ENCODE data around the gene PLEKHM3.

The PLEKHM3 gene

DNA sequence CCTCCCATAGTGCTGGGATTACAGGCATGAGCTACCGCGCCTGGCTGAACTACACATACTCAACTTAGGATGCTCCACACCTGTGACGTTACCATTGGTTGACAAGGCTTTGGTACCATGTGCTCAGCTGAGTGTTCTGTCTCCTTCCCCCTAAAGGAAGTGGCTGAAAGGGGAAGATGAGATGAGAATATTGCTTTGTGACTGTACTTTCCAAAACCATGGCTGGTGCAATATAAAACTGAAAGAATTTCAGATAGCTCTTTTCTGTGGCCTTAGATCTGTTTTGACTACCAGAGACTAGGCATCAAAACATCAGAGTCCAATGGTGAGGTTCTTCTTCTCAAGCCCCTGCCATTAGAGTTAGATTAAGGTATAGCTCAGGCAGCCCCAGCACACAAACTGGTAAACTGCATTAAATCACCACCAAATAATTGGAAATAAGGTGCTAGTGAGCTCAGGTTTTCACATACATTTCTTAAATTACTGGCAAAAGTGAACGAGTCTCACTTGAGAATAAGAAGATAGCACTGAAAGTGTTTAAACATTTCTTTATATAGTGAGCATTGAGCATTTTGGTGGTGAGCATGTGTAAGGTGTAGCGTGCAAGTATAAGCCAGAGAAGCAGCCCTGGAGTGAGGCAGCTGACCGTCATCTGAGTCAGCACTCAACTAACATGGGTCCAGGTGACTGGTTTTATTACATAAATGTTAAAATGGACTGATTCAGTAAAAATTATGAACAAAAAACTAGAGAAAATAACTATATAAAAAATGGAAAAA, 142.1 kb downstream of the PLEKHM3 start:
- DNase-seq: peak in 2 of 4 experiments; percentile 23 to 34

DNA sequence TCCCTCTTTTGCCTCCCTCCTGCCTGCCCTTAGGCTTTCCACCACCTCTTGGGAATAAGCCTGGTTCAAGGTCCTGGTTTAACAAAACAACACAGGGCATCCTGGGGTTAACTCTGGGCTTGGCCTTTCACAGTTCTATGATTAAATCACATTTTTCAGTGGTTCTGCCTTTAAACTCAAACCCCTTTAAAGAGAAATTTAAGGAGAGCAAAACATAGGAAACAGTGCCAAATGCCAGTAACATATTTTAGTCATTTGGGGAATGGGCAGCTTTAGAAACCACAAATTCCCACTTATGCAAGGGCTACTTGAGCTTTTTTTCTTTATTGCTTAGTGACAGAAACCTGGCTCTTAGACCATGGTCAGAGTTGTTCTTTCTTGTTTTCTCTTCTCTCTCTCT, 143.4 kb downstream of the PLEKHM3 start:
- no peak for DNase-seq

DNA sequence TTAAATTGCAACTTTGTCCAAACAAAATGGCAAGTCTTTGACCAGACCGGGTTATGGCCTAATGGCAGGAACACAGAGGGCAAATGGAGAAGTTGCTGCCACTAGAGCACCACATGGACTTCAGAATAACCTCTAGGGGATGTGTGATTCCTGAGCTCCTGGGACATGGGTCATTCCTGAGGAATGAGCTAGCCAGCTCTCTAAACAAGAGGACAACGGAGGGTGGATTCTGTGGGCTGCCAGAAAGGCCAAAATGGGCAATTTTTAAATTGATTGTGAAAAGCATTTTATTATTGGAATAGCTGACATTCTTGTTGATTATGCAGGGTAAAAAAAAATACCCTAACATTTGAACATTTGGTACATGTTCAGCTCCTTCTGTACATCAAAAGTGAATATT, 145.8 kb downstream of the PLEKHM3 start:
- DNase-seq: peak in 2 of 4 experiments; percentile 5 to 7

DNA sequence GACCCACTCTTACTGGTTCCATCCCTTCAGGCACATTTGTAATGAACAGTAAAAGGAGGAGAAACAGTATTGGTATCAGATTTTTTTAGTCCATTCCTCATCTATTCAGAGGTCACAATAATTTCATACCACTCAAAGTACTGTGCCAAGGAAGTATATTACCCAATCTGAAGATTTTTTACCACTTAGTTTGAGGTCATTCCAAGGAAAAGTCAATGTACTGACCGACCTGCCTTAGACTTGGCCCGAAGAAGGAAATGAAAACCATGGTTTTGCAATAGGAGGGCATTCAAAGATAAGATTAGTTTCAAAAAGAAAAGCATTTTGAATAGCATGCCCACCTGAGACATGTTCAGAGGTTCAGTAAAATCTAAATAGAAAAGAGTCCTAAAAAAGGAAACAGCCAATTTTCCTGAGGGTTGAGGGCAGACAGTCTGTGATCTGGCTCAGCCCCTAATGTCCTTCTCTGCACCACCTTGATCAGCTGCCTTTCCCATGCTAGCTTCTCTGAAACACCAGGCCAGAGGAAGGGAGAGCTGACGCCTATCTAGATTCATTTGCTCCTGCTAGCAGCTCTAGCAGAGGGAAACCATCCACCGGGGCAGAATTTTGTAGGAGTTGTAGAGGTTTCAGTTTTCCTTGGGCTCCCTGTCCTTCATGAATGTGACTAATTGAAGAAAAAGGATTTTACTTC, 148.3 kb downstream of the PLEKHM3 start:
- peak in 1 of 4 experiments; percentile 10 for DNase-seq

DNA sequence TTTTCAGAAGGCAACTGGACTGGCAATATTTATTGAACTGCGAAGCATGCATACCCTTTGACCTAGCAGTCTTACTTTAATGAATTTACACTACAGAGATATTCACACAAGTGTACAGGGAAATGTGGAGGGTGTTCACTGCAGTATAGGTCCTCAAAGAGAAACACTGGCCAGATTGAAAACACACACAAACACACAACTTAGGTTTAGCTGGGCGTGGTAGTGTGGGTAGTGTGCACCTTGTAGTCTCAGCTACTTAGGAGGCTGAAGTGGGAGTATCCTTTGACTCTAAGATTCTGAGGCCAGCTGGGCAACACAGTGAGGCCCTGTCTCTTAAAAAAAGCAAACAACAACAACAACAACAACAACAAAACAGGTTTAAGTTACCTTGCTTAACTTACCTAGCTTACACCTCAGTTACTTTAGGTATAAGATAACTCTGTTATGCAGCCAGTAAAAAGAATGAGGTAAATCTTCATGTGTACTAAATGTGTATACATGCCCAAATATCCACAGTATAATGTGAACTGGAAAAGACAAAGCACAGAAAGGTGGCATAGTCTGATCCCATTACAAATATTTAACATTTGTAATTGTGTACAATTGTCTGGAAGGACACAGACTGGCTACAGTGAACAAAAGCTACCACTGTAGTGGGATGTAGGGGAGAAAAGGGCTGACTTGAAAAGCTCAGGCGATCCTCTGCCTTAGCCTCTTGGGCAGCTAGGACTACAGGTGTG, 149.7 kb downstream of the PLEKHM3 start:
- no peak for DNase-seq

DNA sequence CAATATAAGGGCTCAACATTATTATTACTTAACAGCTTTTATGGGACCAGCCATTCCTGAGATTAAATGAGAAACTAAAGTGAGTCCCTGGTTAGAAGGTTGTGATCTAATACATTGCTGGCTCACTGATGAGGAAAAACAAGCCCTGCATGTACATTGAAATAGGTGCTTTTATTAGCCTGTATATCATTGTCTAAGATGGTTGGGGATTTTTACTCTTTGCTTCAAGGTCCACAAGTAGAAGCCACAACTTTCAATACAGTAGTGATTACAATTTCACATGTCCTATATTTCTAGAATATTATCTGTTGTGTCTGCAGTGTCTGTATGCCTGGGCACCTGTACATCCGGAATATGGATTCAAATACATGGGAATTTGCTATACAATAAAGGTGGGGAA, 151.5 kb downstream of the PLEKHM3 start:
- DNase-seq: no peak

DNA sequence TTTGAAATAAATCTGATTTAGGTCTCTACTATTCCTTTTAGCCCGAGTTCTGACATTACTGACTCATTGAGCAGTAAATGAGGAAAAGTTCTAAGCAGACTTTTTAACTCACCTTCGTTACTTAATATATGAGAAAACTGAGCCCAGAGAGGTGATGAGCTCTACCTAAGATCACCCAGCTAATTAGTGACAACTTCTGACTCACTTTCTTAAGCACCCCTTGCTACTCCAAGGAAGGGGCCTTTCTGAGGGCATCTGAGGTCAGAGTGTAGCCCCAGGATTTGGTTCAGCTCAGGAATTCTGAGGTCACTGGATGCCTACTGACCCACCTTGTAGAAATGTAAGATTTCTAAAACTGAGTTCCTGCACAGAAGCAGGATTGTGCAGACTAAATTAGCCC, 153.4 kb downstream of the PLEKHM3 start:
- no peak for DNase-seq

DNA sequence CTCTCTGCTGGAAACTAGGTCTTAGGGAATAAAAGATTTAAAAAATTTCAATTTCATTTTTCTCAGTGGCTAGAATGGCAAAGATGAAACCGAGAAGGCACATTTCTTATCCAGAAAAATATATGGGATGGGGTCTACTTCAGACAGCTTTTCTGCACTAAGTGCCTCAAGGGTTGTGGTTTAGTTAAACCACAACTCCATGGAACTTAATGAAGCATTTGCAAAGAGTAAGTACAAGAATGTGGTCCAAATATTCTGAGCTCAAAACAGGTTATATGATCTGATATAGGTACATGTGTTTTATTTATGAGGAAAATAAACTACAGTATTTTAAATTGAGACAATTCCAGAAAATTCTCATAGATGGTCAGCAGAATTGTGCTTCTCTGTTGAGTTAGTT, 153.8 kb downstream of the PLEKHM3 start:
- DNase-seq: no peak

DNA sequence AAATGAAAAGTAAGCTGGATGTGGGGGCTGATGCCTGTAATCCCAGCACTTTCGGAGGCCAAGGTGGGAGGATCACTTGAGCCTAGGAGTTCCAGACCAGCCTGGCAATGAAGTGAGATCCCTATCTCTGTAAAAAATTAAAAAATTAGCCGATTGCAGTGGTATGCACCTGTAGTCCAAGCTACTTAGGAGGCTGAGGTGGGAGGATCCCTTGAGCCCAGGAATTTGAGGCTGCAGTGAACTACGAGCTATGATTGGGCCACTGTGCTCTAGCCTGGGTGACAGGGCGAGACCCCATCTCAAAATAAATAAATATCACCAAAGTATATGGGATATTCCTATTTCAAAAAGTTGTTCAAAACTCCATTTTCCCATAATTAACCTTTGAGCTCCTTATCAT, 154.5 kb downstream of the PLEKHM3 start:
- DNase-seq: no peak

DNA sequence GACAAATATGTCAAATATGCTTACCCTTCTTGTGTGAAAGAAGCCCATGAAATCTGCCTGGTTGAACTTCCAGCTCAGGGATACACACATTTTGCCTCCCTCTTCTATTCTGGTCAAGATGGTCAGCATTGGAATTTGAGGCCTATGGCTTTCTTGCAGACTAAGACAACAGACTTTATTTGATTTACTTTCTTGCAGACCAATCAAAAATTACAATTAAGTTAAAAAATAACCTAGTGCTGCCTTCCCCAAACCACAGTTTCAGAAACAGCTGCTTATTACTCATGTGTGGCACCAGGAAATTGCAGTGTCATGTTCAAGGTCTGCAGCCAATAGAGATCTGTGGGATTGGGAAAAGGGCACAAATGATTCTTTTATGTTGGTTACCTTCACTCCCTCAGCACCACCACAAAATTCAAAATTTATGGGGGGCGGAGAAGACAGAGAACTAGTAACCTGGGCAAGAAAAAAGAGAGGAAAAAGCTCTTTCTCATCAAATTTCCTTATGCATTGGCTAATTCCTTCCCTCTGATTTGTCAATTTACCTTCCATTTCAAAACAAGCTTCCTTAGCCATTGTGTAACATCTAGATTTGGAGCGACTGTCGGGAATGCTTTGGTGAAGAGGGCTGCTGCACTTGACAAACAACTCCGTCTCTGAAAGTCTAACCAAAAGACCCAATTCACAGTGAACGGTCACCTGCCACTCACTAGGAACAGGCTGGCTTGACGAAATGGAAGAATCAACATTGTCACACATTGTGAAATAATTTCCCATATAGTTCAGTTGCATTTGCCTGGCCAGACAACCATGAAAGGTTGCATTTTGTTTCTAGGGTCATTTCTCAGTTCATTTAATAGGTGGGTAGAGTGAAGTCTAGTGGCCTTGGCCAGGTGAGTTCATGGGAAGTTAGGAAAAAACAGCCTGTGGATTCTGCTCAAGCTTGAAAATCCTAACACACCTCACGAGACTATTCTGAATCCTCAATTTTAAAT, 155.2 kb downstream of the PLEKHM3 start:
- peak; percentile 49 to 77 (median 64) for DNase-seq

DNA sequence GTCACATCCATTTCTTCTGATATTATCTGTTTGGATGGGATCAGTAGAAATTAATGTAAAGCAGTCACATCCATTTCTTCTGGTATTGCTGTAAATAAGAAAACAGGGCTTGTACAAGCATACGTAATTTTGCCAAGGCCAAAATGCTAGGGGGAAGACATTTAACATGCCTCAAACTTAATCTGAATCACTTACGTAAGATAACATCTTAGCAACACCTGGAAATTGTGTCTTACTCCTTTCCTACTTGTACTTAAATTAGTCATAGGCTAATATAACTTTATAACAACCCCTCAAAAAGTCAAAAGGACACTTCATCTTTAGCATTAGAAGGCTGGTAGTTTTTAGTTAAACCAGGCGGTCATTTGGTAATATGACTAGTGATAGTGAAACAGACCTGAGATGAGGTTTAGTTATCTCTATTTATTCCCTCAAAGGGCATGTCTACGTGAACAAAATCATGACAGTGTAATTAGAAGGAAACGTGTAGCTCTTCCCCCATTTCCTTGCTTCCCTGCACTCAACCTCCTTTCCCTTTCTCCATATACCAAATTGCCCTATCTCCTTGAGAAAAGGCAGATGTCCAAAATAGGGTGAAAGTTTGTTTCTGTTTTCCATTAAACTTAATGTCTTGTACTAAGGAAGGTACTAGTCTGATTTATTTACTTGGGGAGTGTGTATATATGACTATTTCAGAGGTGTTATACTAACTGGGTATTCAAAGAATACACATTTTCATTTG, 156.3 kb downstream of the PLEKHM3 start:
- DNase-seq: no peak

DNA sequence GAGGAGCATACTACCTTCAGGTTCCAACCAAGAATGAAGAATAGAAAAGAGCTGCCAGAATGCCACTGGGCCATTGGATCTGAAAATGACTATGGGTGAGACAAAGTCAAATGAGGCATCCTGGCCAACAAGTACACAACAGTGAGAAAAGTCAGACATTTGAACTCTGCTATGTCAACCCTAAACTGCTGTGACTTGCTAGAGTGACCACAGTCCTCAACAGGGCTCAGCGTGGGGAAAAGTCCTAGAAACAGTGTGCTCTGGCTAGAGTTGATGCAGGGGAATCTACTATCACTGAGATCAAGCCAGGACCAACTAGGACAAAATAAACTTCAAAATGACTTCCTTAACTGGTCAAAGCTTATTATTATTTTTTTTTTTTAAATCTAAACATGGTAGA, 157.4 kb downstream of the PLEKHM3 start:
- no peak for DNase-seq

DNA sequence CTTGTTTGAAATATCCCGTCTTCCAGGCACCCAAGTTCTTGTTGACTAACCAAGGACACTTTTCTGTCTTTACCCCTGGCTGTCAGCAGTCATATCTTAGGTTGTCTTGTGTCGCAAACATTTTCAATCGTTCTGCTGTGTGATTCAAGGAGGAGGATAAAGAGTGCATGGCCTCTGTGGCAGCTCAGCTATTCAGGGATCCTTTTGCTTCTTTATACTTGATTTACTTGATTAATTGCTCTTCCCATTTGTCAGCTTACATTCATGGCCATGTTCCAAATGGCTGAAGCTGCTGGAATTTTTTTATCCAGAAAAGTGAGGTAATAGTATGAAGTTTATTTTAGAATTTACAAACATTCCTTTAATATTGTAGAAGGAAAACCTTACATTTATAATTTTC, 158.3 kb downstream of the PLEKHM3 start:
- DNase-seq: no peak

DNA sequence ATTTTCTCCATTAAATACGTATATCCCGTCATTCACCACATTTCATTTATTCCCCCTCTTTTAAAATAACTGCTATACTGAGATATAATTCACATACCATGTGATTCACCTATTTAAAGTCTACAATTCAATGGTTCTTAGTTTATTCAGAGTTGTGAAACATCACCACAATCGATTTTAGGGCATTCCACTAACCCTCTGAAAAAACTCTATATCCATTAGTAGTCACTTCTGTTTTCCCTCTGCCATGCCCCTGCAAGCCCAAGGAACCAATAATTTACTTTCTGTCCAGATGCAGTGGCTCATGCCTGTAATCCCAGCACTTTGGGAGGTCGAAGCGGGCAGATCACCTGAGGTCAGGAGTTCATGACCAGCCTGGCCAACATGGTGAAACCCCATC, 160.1 kb downstream of the PLEKHM3 start:
- DNase-seq: no peak

DNA sequence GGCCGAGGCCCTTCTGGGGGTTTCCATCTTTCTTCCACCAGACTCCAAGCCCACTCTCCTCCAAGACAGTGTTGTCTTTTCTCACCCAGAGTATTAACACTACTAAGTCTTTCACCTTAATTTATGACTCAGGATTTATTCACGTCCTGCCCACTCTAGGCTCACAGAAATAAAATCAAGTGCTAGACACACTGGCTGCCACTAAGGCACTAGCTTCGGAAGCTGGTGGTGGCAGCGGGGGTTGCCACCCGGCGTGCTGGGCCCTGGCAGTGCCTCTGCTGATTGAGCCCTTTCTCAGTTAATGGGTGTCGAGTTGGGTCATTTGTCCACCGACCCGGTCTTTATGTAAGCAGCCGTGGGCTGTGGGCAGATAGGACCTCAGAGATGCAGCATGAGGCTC, 162.0 kb downstream of the PLEKHM3 start:
- DNase-seq: no peak

DNA sequence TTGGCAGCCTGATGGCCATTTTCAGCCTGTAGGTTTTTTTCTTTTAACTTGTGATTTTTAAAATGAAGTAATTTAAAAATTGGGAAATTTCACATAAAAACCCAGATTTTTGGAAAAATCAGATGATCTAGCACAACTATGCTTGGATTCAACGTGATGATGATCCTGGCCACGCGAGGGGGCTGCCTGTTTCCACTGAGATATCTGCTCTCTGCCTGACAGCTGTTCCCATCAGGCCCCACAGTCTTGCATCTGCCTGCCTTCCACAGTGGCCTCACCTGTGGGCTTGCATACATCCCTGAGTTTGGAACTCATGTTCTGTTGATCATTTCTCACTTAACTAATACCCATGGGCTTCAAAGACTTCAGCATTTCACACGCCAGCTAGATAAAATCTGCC, 163.5 kb downstream of the PLEKHM3 start:
- no peak for DNase-seq

DNA sequence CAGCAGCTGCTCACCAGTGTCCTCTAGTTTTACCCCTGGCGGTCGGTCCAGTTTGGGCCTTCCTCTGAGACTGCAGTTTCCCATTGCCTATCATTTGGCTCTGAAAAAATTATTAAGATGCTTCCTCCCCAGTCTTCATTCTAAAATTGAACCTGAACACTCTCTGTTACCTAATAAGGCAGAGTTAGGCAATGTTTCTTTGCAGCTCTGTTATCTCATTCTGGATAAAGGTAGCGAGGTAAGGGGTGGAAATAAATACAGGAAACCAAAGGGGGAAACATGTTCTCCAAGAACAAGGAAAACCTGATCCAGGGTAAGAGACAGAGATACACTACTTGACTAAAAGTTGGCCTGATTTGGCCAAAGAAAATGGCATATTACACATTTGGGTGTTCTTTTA, 164.6 kb downstream of the PLEKHM3 start:
- no peak for DNase-seq

DNA sequence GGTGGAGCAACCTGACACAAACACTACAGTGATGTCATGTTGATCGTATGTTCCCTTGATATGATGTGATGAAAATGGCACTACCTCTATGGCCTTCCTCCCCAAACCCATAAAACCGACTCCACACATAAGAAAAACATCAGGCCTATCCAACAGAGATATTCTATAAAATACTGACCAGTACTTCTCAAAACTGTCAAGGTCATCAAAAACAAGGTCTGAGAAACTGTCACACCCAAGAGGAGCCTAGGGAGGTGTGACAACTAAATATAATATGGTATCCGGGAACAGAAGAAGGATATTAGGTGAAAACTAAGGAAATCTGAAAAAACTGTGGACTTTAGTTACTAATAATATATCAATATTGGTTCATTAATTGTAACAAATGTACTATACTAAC, 169.7 kb downstream of the PLEKHM3 start:
- no peak for DNase-seq

DNA sequence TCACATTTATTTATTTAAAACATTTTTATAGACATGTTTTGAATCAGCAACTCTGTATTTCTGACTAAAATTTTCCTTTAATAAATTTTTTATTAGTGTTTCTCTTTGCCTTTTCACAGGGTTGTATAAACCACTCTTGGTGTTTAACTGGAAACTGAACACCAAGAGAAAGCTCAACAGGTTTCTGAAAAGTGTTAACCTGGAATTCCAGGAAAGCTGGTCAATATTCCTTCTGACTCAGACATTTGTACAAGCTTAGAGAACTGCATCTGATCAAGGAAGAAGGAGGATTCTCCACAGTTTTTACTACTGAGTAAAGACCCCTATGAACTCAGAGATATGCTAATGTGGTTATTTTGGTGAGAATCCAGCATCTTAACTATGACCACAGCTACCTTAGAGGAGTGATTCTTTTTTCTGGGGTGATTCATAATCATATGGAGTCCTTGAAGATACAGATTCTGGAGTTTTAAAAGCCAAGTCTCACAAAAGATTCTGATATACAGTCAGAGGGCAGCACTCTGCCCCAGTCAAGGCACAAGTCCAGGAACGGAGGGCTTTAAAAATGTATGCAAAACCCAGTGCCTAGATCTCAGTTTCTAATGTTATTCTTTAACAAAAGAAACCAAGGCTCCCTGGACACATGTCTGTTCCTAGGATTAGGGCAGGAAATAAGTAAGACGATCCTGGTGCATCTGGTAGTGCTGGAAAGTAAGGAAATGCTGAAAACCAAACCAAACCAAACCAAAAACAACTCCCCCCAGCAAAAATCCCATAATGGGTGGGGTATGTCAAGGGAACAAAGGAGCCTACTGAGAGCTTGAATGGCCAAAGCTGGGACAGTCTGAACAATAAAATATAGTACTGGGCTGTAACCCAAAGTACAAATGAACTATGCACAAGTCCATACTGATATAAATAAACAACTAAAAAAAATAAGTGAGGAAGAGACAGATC, 170.6 kb downstream of the PLEKHM3 start:
- DNase-seq: no peak

DNA sequence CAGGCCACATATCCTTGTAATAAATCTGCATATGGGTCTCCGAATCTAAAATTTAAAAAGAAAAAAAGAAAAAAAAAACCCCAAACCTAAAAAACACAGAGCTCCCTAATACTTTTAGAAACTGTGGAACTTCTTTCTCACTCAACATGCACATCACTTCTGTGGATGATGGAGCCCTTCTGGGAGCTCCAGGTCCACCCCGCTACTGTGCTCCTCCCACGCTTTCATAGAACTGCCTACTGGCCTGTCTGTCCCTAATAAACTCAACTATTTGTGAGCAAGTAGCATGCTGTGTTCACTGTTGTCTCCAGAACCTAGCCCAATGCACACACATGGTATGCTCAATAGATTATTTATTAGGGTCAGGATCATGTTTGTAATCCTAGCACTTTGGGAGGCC, 172.5 kb downstream of the PLEKHM3 start:
- no peak for DNase-seq
